Astrocyte (in vitro differentiated cells and primary cell): ENCODE results near the gene ARAP1.

ENCODE experiments used
- EZH2 ChIP-seq: IDR thresholded peaks from 2 replicates; pipeline ENCODE4 v1.6.1; 2012; ENCODE audit warnings: mild to moderate bottlenecking, low read length, inconsistent platforms; ENCODE audit not compliant: insufficient read depth
- TF ChIP-seq, protein P1 (sequence below): IDR thresholded peaks from 2 replicates; pipeline ENCODE4 v1.5.1; 2011; ENCODE audit warnings: low read depth, mild to moderate bottlenecking, inconsistent platforms, low read length, moderate library complexity; ENCODE audit not compliant: insufficient read depth

DNA sequence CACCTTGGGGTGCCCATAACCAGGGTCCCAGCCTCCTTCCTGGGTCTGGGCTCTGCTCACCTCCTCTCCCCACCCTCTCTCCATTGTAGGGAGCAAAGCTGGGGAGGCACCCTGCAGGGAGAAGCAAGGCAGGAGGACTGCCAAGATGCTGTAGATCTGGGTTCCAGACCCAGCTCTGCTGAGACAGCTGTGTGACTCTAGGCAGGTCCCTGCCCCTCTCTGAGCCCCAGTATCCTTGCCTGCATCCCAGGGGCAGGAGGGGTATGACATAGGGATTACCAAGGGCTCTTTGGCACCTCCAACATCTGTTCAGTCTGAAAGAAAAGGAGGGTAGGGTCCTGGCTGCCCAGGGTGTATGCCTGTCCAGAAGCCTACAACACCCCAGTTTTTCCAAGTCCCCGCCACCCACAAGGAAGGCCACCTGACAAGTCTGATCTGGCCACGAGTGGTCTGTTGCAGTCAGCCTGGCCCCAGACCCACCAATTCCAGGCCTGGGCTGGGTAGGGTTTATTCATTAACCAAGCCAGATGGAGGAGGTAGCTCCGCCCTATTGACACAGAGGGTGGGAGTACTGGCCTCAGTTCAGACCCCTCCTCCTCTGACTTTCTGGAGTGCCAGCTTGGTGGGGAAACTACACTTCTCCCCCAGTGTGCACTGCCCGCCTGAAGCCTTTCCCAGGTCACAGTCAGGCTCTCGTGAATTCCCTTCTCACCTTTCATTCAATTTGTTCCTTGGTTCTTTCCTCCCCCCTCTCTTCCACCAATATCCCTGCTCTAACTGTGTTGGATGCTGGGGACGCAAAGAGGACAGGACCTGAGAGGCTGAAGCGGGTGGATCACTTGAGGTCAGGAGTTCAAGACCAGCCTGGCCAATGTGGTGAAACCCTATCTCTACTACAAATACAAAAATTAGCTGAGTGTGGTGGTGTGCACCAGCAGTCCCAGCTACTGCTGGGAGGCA is 26.6 kb upstream of the ARAP1 start:
- TF ChIP-seq, protein P1, sequence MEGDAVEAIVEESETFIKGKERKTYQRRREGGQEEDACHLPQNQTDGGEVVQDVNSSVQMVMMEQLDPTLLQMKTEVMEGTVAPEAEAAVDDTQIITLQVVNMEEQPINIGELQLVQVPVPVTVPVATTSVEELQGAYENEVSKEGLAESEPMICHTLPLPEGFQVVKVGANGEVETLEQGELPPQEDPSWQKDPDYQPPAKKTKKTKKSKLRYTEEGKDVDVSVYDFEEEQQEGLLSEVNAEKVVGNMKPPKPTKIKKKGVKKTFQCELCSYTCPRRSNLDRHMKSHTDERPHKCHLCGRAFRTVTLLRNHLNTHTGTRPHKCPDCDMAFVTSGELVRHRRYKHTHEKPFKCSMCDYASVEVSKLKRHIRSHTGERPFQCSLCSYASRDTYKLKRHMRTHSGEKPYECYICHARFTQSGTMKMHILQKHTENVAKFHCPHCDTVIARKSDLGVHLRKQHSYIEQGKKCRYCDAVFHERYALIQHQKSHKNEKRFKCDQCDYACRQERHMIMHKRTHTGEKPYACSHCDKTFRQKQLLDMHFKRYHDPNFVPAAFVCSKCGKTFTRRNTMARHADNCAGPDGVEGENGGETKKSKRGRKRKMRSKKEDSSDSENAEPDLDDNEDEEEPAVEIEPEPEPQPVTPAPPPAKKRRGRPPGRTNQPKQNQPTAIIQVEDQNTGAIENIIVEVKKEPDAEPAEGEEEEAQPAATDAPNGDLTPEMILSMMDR = no peak
- no peak for TF ChIP-seq EZH2
